Osteocyte (in vitro differentiated cells): ENCODE results near the gene SLC22A4. TPM values are rescaled to one million over a fixed set of nuclear protein-coding genes. Genes with fewer than 3 reads are reported as not detected.

ENCODE experiments used
- DNase-seq: peaks from one replicate; pipeline ENCODE4 v3.0.0; 2021; ENCODE audit warnings: mixed read lengths; ENCODE audit not compliant: unreplicated experiment; ENCODE audit errors: extremely low spot score
- H3K27ac Mint-ChIP-seq: one replicate; pipeline ENCODE4 v1.8.0; 2021; ENCODE audit warnings: mild to moderate bottlenecking, mixed read lengths; ENCODE audit not compliant: unreplicated experiment
- H3K27me3 Mint-ChIP-seq: one replicate; pipeline ENCODE4 v1.8.0; 2021; ENCODE audit warnings: mixed read lengths; ENCODE audit not compliant: unreplicated experiment
- H3K36me3 Mint-ChIP-seq: one replicate; pipeline ENCODE4 v1.8.0; 2021; ENCODE audit warnings: mixed read lengths; ENCODE audit not compliant: unreplicated experiment
- H3K4me1 Mint-ChIP-seq: one replicate; pipeline ENCODE4 v1.8.0; 2021; ENCODE audit warnings: mixed read lengths; ENCODE audit not compliant: unreplicated experiment
- H3K4me3 Mint-ChIP-seq: one replicate; pipeline ENCODE4 v1.8.0; 2021; ENCODE audit warnings: mild to moderate bottlenecking, moderate library complexity, mixed read lengths; ENCODE audit not compliant: unreplicated experiment
- H3K9me3 Mint-ChIP-seq: one replicate; pipeline ENCODE4 v1.8.0; 2021; ENCODE audit warnings: mixed read lengths; ENCODE audit not compliant: unreplicated experiment
- total RNA-seq: library from RNA; stranded (reverse); gene quantifications from 2 replicates; pipeline ENCODE4 v1.2.1, GENCODE V29; 2021
- TF ChIP-seq, protein P1 (sequence below): fragments of 200-600 bp; sonication (generic); IDR thresholded peaks from 2 replicates; pipeline ENCODE4 v1.5.0; 2021; ENCODE audit warnings: antibody characterized with exemption, mild to moderate bottlenecking, moderate library complexity

SLC22A4 gene
- total RNA-seq, 1 donor from 2014 or later, result 1.4 TPM

DNA sequence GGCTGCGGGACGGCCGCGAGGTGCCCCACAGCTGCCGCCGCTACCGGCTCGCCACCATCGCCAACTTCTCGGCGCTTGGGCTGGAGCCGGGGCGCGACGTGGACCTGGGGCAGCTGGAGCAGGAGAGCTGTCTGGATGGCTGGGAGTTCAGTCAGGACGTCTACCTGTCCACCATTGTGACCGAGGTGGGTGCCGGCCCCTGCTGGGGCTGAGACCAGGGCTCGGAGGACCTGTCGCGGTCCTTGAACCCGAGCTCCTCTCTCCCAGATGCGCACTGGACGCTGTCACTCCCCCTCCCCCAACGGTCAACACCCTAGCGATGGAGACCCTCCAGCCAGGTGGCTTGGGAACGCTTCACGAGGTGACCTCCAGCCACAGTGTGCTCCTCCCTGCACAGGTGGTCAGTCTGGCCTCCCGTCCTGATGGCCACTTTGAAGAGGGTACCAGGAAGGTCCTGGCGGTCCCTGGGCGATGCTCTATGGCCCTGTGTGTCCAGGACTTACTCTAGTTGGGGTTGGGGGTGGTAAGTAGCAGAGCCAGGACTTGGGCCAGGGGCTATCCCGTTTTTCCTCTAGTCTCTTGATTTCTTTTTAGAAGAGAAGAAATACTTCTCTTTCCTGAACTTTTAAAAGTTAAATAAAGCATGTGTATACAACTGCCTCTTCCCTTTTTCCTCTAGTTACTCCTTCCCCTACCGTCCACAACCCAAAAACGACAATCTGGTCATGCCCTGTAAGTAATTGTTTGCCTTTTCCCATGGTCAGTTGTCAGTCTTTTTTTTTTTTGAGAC is 76.2 kb downstream of the SLC22A4 start:
- peak overlapping the region; percentile 81 for H3K27ac Mint-ChIP-seq

DNA sequence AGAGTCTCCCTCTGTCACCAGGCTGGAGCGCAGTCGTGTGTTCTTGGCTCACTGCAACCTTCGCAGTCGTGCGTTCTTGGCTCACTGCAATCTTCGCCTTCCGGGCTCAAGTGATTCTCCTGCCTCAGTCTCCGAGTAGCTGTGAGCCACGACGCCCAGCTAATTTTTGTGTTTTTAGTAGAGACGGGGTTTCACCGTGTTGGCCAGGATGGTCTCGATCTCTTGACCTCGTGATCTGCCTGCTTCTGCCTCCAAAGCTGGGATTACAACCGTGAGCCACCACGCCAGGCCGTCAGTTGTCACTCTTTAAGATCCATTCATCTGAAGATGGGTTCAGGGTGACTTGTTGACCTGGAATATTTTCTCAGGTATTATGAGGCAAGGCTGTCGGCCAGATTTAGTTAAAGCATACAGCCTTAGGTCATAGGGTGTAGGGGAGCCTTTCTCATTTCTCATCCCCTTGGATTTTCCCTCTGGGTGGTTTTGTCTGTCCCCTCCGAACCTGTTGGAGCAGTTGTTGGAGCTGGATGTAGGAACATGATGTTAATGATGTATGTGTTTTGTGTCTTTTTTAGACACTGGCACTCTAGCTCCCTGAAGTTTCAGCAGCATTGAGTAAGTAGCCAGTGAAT is 76.9 kb downstream of the SLC22A4 start:
- TF ChIP-seq, protein P1, sequence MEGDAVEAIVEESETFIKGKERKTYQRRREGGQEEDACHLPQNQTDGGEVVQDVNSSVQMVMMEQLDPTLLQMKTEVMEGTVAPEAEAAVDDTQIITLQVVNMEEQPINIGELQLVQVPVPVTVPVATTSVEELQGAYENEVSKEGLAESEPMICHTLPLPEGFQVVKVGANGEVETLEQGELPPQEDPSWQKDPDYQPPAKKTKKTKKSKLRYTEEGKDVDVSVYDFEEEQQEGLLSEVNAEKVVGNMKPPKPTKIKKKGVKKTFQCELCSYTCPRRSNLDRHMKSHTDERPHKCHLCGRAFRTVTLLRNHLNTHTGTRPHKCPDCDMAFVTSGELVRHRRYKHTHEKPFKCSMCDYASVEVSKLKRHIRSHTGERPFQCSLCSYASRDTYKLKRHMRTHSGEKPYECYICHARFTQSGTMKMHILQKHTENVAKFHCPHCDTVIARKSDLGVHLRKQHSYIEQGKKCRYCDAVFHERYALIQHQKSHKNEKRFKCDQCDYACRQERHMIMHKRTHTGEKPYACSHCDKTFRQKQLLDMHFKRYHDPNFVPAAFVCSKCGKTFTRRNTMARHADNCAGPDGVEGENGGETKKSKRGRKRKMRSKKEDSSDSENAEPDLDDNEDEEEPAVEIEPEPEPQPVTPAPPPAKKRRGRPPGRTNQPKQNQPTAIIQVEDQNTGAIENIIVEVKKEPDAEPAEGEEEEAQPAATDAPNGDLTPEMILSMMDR, result no peak
- Mint-ChIP-seq H3K27ac (peak overlapping the region; percentile 27), H3K4me3 (peak overlapping the region; percentile 76), H3K27me3 (no peaks in the 10 kb centered on the region), H3K36me3 (no peaks in the 10 kb centered on the region), H3K4me1 (peaks cover 27% of the 10 kb centered on the region), H3K9me3 (no peaks in the 10 kb centered on the region)
- no peak for DNase-seq

More for the DNA sequence above, 76.2 kb downstream of the SLC22A4 start:
- Mint-ChIP-seq H3K27me3 (no peaks in the 10 kb centered on the region), H3K36me3 (no peaks in the 10 kb centered on the region), H3K9me3 (no peaks in the 10 kb centered on the region), H3K4me1 (peaks cover 27% of the 10 kb centered on the region), H3K4me3 (peak overlapping the region; percentile 76)
- TF ChIP-seq, protein P1, result no peak
- no peak for DNase-seq

DNA sequence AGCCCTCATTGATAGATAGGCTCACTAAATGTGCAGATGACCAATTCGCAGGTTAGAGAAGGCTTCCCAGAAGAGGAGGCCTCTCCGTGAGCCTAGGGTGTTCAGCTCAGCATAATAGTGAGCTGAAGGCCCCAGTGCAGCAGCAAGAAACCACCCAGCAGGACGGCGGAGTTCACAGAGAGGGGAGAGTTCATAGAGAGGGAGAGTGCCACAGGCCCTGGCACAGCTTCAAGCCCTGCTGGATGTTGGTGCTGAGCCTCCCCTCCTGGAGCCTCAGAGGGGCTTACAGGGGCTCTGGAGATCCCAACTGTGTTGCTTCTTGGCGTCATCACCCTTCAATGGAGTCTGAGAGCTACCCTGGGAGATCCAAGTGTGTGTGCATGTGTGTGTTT is 77.4 kb downstream of the SLC22A4 start:
- no peaks in the 10 kb centered on the region for H3K36me3 Mint-ChIP-seq
- H3K9me3 Mint-ChIP-seq, result no peaks in the 10 kb centered on the region
- TF ChIP-seq, protein P1, result no peak
- no peaks in the 10 kb centered on the region for H3K27me3 Mint-ChIP-seq
- peaks cover 27% of the 10 kb centered on the region for H3K4me1 Mint-ChIP-seq
- H3K27ac Mint-ChIP-seq, result no peak overlapping the region
- no peak for DNase-seq
- no peak overlapping the region for H3K4me3 Mint-ChIP-seq

DNA sequence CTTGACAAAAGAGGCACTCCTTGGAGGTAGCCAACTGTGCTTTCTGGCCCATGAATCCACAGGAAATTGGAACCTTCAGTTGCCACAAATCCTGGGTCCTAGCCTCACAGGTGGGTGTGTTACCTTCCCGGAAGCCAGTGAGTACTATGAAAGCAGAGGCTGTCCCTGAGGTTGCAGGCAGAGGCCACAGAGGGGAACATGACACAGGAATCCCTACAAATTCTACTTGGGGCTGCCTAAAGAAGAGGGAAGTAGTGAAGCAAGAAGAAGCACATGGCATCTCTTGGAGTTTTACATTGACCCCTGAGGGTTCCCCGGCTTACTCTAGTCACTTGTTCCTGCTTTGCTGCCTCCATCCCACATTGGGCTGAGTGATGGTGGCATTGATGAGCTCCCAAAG is 77.9 kb downstream of the SLC22A4 start:
- TF ChIP-seq, protein P1, result no peak
- Mint-ChIP-seq H3K4me3 (no peak overlapping the region), H3K4me1 (peaks cover 27% of the 10 kb centered on the region), H3K36me3 (no peaks in the 10 kb centered on the region), H3K9me3 (no peaks in the 10 kb centered on the region), H3K27me3 (no peaks in the 10 kb centered on the region), H3K27ac (no peak overlapping the region)
- DNase-seq, result no peak

DNA sequence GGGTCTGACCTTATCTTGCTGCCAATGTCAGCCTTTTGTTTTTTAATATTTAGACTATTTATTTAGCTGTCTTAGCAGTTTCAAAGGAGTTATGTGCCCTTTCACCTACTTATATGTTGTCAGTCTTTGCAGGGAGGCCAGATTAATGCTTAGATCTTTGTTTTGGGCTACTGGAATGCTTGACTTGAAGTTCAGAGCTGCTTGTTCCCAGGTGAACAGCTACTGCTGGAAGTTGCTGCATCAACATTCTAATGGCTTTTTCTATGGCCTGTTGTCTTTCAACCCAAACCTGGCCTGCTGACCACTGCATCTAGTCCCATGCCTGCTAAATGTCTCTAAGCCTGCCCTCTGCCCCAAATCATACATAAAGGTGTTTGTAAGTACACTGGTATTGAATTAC is 78.3 kb downstream of the SLC22A4 start:
- TF ChIP-seq, protein P1, result no peak
- Mint-ChIP-seq H3K27ac (no peak overlapping the region), H3K9me3 (no peaks in the 10 kb centered on the region), H3K4me1 (peaks cover 27% of the 10 kb centered on the region), H3K36me3 (no peaks in the 10 kb centered on the region), H3K4me3 (no peak overlapping the region), H3K27me3 (no peaks in the 10 kb centered on the region)
- DNase-seq, result no peak
